Heart left ventricle (tissue), 16 donors: Measurements from ENCODE around the gene OR2D2. TPM values are rescaled to one million over a fixed set of nuclear protein-coding genes. Genes with fewer than 3 reads are reported as not detected.

ENCODE experiments used
- ATAC-seq, 4 donors: fragments of 200-7000 bp; cut with Tn5 transposase; one replicate each; pipeline ENCODE4 v1.9.1; 2020 to 2022; ENCODE audit warnings: moderate library complexity in 4 of 4, mild to moderate bottlenecking in 3 of 4, moderate number of reproducible peaks in 1 of 4
- DNase-seq, 5 donors: peaks; one replicate each; pipeline ENCODE4 v3.0.0-alpha.2; 2020
- H3K27ac ChIP-seq, 12 donors: fragments of 200-600 bp; sonication (generic) in 4 of 12; one replicate each; pipeline versions ENCODE4 v1.5.0 to v1.8.0; 2016 to 2022; ENCODE audit warnings: mild to moderate bottlenecking in 2 of 12
- H3K27me3 ChIP-seq, 9 donors: fragments of 200-600 bp; sonication (generic) in 2 of 9; one replicate each; pipeline versions ENCODE4 v1.5.1 to v1.8.0; 2016 to 2022; ENCODE audit warnings: mild to moderate bottlenecking in 3 of 9
- H3K36me3 ChIP-seq, 9 donors: fragments of 200-600 bp; sonication (generic) in 2 of 9; one replicate each; pipeline versions ENCODE4 v1.5.0 to v1.8.0; 2018 to 2022; ENCODE audit warnings: mild to moderate bottlenecking in 2 of 9
- H3K4me1 ChIP-seq, 12 donors: fragments of 200-600 bp; sonication (generic) in 4 of 12; one replicate each; pipeline versions ENCODE4 v1.5.0 to v1.8.0; 2016 to 2022; ENCODE audit warnings: mild to moderate bottlenecking in 3 of 12
- H3K4me3 ChIP-seq, 12 donors: fragments of 200-600 bp; sonication (generic) in 4 of 12; one replicate each; pipeline versions ENCODE4 v1.5.0 to v1.8.0; 2017 to 2022; ENCODE audit warnings: mild to moderate bottlenecking in 9 of 12, moderate library complexity in 4 of 12
- H3K9me3 ChIP-seq, 12 donors: fragments of 200-600 bp; sonication (generic) in 4 of 12; one replicate each; pipeline versions ENCODE4 v1.5.0 to v1.8.0; 2016 to 2022; ENCODE audit warnings: mild to moderate bottlenecking in 1 of 12
- CTCF ChIP-seq, 12 donors: fragments of 200-600 bp; sonication (generic) in 4 of 12; IDR thresholded peaks; one replicate each; pipeline versions ENCODE4 v1.5.0 to v1.8.0; 2018 to 2022; ENCODE audit warnings: antibody characterized with exemption in 12 of 12, mild to moderate bottlenecking in 5 of 12
- POLR2A ChIP-seq, 2 donors: fragments of 450-650 bp; IDR thresholded peaks; one replicate each; pipeline ENCODE4 v1.6.1; 2017; ENCODE audit warnings: antibody characterized with exemption in 2 of 2, mild to moderate bottlenecking in 2 of 2, moderate library complexity in 2 of 2
- WGBS, 4 donors: extraction: QIAGEN DNeasy Blood & Tissue Kit in 2 of 4; methylation state at CpG; one replicate each; pipeline versions ENCODE4 v1.1.5 to v1.1.7; 2013 to 2018; 5-methylcytosine and 5-hydroxymethylcytosine counted together
- intact Hi-C, 10 donors: fragments of 100-400 bp; cut with DNase I; formaldehyde crosslinking; loops; one replicate each; pipeline versions ENCODE4 v1.11.1 to v1.14.2; 2022
- polyA plus RNA-seq, 2 donors: library from polyadenylated mRNA; stranded (reverse); fragments of 200-250 nt; gene quantifications; one replicate each; pipeline ENCODE4 v1.2.3, GENCODE V29; 2013
- total RNA-seq, 9 donors: library from RNA; depleted of rRNA in 2 of 9; stranded (reverse); fragments of >200 nt in 2 of 9; fragmentation: NEBNext Ultra II Directional in 3 of 9; extraction: Animal tissue kit (Norgen Biotek cat#: 25700) in 3 of 9; gene quantifications; one replicate each; pipeline versions ENCODE4 v1.1.0 to v1.2.4, GENCODE V29; 2016 to 2023
- donor health status: ischemic (EF 13 %, LVEDD 7.1; RV severe dilation, severe dysfunction).
- donor health status: healthy with polysubstance abuse.
- donor health status: DM: no; HTN: yes; CAD: no.
- donor health status: DM: no; HTN: no; CAD: no.
- donor health status: ischemic (EF 25% LVEDD 6.9; RV normal size, moderate dysfunction).
- donor health status: ischemic (EF 25% LVEDD 5.7; RV mildly dilated, moderate dysfunction).
- donor health status: healthy.
- donor health status: DM: yes; HTN: yes; CAD: no.
- donor health status: ischemic (EF 35%, LVEDD 5.7; RV mildly dilated, moderate dysfunction).
- donor health status: nonischemic (EF 11% LVEDD 7.7; RV severe dilation, severe dysfunction).
- donor health status: DM: yes; HTN: yes; CAD: no.
- donor health status: PGD.
- donor health status: ischemic (EF 29% LVEDD 5.4; RV normal size, mild dysfunction).
- donor health status: nonischemic (EF 23%, LVEDD 6.1; RV moderate dilation, normal function).

OR2D2 gene
- total and polyA plus RNA-seq, 11 donors = not detected

DNA sequence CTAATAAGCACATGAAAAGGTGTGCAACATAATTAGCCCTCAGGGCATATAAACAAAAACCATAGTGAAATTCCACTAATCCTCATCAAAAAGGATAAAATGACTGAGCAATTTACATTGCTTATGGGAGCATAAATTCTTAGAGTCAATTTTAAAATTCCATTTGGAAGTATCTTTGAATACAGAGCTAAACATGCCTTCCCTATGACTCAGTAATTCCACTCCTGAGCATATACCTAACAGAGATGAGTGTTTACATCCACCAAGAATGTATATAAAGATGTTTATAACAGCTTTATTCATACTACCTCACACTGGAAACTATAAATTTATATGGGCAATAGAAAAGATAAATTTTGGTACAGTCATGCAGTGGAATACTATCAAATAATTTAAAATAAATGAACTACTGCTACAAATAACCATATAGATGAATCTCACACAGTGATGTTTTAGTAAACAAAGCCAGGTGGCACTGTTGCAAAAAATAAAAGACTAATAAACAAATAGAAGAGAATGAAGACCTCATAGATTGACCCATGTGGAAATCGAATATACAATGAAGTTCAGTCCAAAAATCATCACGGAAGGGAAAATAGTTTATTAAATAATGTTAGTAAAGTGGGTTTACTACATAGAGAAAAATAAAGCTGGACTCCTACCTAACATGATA is 8.2 kb upstream of the OR2D2 start:
- H3K9me3 ChIP-seq = no peaks in the 10 kb centered on the region
- no peak overlapping the region for H3K4me3 ChIP-seq
- H3K4me1 ChIP-seq = no peaks in the 10 kb centered on the region
- intact Hi-C loops = no loop called here
- no peak overlapping the region for H3K27ac ChIP-seq
- H3K27me3 ChIP-seq = no peaks in the 10 kb centered on the region
- H3K36me3 ChIP-seq = no peaks in the 10 kb centered on the region
- no peak for TF ChIP-seq POLR2A (IDR thresholded peaks at IDR 0.05)
- TF ChIP-seq CTCF (IDR thresholded peaks at IDR 0.05) = no peak
- ATAC-seq = no peak
- 46 to 68% (median 60%) methylated on average over 2 of the region's 2 CpGs for WGBS, 4 donors
- no peak for DNase-seq

GRCh38 chr11:6898911-6899310 is 6.6 kb upstream of the OR2D2 start:
- DNase-seq = no peak
- Histone ChIP-seq H3K9me3 (no peaks in the 10 kb centered on the region), H3K27ac (no peak overlapping the region), H3K4me1 (no peaks in the 10 kb centered on the region), H3K4me3 (no peak overlapping the region), H3K27me3 (no peaks in the 10 kb centered on the region), H3K36me3 (no peaks in the 10 kb centered on the region)
- TF ChIP-seq CTCF (IDR thresholded peaks at IDR 0.05) (no peak), POLR2A (IDR thresholded peaks at IDR 0.05) (no peak)
- intact Hi-C loops = no loop called here
- no peak for ATAC-seq
- 42 to 83% (median 55%) methylated on average over 1 of the region's 1 CpG for WGBS, 4 donors

GRCh38 chr11:6895010-6895409 is 2.7 kb upstream of the OR2D2 start:
- Histone ChIP-seq H3K9me3 (no peaks in the 10 kb centered on the region), H3K4me1 (no peaks in the 10 kb centered on the region), H3K27me3 (no peaks in the 10 kb centered on the region), H3K4me3 (no peak overlapping the region), H3K27ac (no peak overlapping the region), H3K36me3 (no peaks in the 10 kb centered on the region)
- DNase-seq = no peak
- ATAC-seq = no peak
- intact Hi-C loops = no loop called here
- TF ChIP-seq CTCF (IDR thresholded peaks at IDR 0.05) = no peak
- TF ChIP-seq POLR2A (IDR thresholded peaks at IDR 0.05) = no peak

GRCh38 chr11:6894097-6894496 is 1.8 kb upstream of the OR2D2 start:
- peaks cover 0 to 2% (median 0%) of the 10 kb centered on the region in 12 donors for H3K9me3 ChIP-seq
- no peak for DNase-seq
- no peak overlapping the region for H3K4me3 ChIP-seq
- ATAC-seq = no peak
- H3K27ac ChIP-seq = no peak overlapping the region
- no peaks in the 10 kb centered on the region for H3K36me3 ChIP-seq
- intact Hi-C loops = no loop called here
- TF ChIP-seq CTCF (IDR thresholded peaks at IDR 0.05) = no peak
- no peak for TF ChIP-seq POLR2A (IDR thresholded peaks at IDR 0.05)
- H3K27me3 ChIP-seq = no peaks in the 10 kb centered on the region
- H3K4me1 ChIP-seq = no peaks in the 10 kb centered on the region
